MM.1S (cell line): ENCODE measurements around the gene TMEM106C.

Experiments
- DNase-seq: peaks from one replicate; pipeline ENCODE4 v3.0.0-alpha.2; 2015
- H2AFZ ChIP-seq: fragments of 300-600 bp; sonication (generic); 2 replicates; pipeline ENCODE4 v1.6.0; 2016; ENCODE audit warnings: antibody characterized with exemption, low read length
- H3F3A ChIP-seq: fragments of 300-600 bp; sonication (generic); 2 replicates; pipeline ENCODE4 v1.6.1; 2016; ENCODE audit warnings: mild to moderate bottlenecking, antibody characterized with exemption, low read length, moderate library complexity, mixed read lengths; ENCODE audit not compliant: insufficient read depth
- H3K27ac ChIP-seq: fragments of 300-600 bp; sonication (generic); 2 replicates; pipeline ENCODE4 v1.5.1; 2016; ENCODE audit warnings: mild to moderate bottlenecking, low read length
- H3K27me3 ChIP-seq: fragments of 300-600 bp; sonication (generic); replicated peaks from 2 replicates; pipeline ENCODE4 v1.6.0; 2016; ENCODE audit warnings: low read length; ENCODE audit not compliant: insufficient read depth
- H3K36me3 ChIP-seq: fragments of 300-600 bp; sonication (generic); replicated peaks from 2 replicates; pipeline ENCODE4 v1.6.1; 2016; ENCODE audit warnings: mild to moderate bottlenecking, low read length, mixed read lengths; ENCODE audit not compliant: insufficient read depth
- H3K4me1 ChIP-seq: fragments of 300-600 bp; sonication (generic); 2 replicates; pipeline ENCODE4 v1.6.1; 2016; ENCODE audit warnings: low read length, mixed read lengths
- H3K4me2 ChIP-seq: fragments of 300-600 bp; sonication (generic); 2 replicates; pipeline ENCODE4 v1.6.0; 2016; ENCODE audit warnings: low read depth, low read length
- H3K4me3 ChIP-seq: fragments of 300-600 bp; sonication (generic); 2 replicates; pipeline ENCODE4 v1.5.1; 2016; ENCODE audit warnings: low read length, mixed read lengths
- H3K79me2 ChIP-seq: fragments of 300-600 bp; sonication (generic); 2 replicates; pipeline ENCODE4 v1.6.1; 2016; ENCODE audit warnings: mixed run types, low read length, mixed read lengths
- H3K9ac ChIP-seq: fragments of 300-600 bp; sonication (generic); 2 replicates; pipeline ENCODE4 v1.6.1; 2016; ENCODE audit warnings: low read length, mixed read lengths
- H3K9me2 ChIP-seq: fragments of 300-600 bp; sonication (generic); replicated peaks from 2 replicates; pipeline ENCODE4 v1.6.1; 2016; ENCODE audit warnings: mild to moderate bottlenecking, low read length, mixed read lengths; ENCODE audit not compliant: insufficient read depth
- H3K9me3 ChIP-seq: fragments of 300-600 bp; sonication (generic); replicated peaks from 2 replicates; pipeline ENCODE4 v1.6.1; 2016; ENCODE audit warnings: mild to moderate bottlenecking, low read length, mixed read lengths; ENCODE audit not compliant: insufficient read depth
- H4K20me1 ChIP-seq: fragments of 300-600 bp; sonication (generic); 2 replicates; pipeline ENCODE4 v1.6.1; 2016; ENCODE audit warnings: mild to moderate bottlenecking, low read length, moderate library complexity, mixed read lengths; ENCODE audit not compliant: insufficient read depth
- CTCF ChIP-seq: fragments of 300-600 bp; sonication (generic); IDR thresholded peaks from 2 replicates; pipeline ENCODE4 v1.5.1; 2016; ENCODE audit warnings: antibody characterized with exemption, low read length, mixed read lengths
- EZH2 ChIP-seq: fragments of 300-600 bp; sonication (generic); optimal IDR thresholded peaks from 2 replicates; pipeline ENCODE3; 2017; ENCODE audit warnings: low read depth, mild to moderate bottlenecking, antibody characterized with exemption, low read length, mixed read lengths
- EZH2phosphoT487 ChIP-seq: fragments of 300-600 bp; sonication (generic); IDR thresholded peaks from 2 replicates; pipeline ENCODE4 v1.6.1; 2018; ENCODE audit warnings: antibody characterized with exemption, low read length

The TMEM106C gene

GRCh38 chr12:48017496-48017895 is 54.1 kb downstream of the TMEM106C start:
- H3F3A ChIP-seq = no peaks in the 10 kb centered on the region
- H3K9me2 ChIP-seq = no peaks in the 10 kb centered on the region
- H4K20me1 ChIP-seq = no peaks in the 10 kb centered on the region
- 0 out of 2 replicates have a peak, but pooled peaks cover 4% of the 10 kb centered on the region for H3K4me1 ChIP-seq
- H3K9ac ChIP-seq = no peak overlapping the region
- DNase-seq = no peak
- H3K79me2 ChIP-seq = no peaks in the 10 kb centered on the region
- no peak overlapping the region for H3K4me3 ChIP-seq
- H3K27me3 ChIP-seq = no peaks in the 10 kb centered on the region
- H3K4me2 ChIP-seq = no peak overlapping the region
- H2AFZ ChIP-seq = no peak overlapping the region
- H3K27ac ChIP-seq = no peak overlapping the region
- TF ChIP-seq EZH2phosphoT487 (no peak), CTCF (no peak), EZH2 (no peak)
- no peaks in the 10 kb centered on the region for H3K9me3 ChIP-seq
- H3K36me3 ChIP-seq = no peaks in the 10 kb centered on the region

- 0 out of 2 replicates have a peak, but pooled peaks cover 4% of the 10 kb centered on the region for H3K4me1 ChIP-seq
- H3K36me3 ChIP-seq = no peaks in the 10 kb centered on the region
- no peaks in the 10 kb centered on the region for H3K79me2 ChIP-seq
- no peak overlapping the region for H3K4me2 ChIP-seq
- no peak for TF ChIP-seq EZH2phosphoT487
- no peak for TF ChIP-seq CTCF
- no peak overlapping the region for H2AFZ ChIP-seq
- H3K9me3 ChIP-seq = no peaks in the 10 kb centered on the region
- no peak for DNase-seq
- no peaks in the 10 kb centered on the region for H4K20me1 ChIP-seq
- no peaks in the 10 kb centered on the region for H3K9me2 ChIP-seq
- H3K27ac ChIP-seq = no peak overlapping the region
- H3F3A ChIP-seq = no peaks in the 10 kb centered on the region
- no peaks in the 10 kb centered on the region for H3K27me3 ChIP-seq
- no peak overlapping the region for H3K9ac ChIP-seq
- no peak overlapping the region for H3K4me3 ChIP-seq
Measured at GRCh38 chr12:48017921-48018617, 54.7 kb downstream of the TMEM106C start.
